ENCODE results near the gene ATP6V1B1.

ATP6V1B1 gene

DNA sequence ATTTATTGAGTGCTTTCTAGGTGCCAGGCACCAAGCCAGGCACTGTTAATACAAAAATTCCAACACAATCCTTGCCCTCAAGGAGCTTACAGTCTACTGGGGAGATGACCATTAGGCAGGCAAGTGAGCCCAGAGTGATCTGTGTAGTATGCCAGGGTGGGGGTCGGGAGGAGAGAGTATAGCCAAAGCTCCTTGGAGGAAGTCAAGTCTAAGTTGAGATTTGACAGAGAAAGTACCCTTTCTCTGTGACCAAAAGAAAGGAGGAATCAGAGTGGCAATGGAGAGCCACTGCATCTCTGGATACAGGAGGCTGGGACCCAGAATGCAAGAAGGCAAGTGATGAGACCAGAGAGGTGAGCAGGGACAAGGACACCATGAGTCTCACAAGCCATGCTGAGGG, 50.3 kb downstream of the ATP6V1B1 start:
- TF ChIP-seq, protein P1, sequence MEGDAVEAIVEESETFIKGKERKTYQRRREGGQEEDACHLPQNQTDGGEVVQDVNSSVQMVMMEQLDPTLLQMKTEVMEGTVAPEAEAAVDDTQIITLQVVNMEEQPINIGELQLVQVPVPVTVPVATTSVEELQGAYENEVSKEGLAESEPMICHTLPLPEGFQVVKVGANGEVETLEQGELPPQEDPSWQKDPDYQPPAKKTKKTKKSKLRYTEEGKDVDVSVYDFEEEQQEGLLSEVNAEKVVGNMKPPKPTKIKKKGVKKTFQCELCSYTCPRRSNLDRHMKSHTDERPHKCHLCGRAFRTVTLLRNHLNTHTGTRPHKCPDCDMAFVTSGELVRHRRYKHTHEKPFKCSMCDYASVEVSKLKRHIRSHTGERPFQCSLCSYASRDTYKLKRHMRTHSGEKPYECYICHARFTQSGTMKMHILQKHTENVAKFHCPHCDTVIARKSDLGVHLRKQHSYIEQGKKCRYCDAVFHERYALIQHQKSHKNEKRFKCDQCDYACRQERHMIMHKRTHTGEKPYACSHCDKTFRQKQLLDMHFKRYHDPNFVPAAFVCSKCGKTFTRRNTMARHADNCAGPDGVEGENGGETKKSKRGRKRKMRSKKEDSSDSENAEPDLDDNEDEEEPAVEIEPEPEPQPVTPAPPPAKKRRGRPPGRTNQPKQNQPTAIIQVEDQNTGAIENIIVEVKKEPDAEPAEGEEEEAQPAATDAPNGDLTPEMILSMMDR (IDR thresholded peaks at IDR 0.05; ENCODE audit: low read depth, low read length), result no peak
- H3K4me3 ChIP-seq (ENCODE audit: low read depth, low read length), result no peak overlapping the region
- H3K27me3 ChIP-seq (ENCODE audit: insufficient read depth, low read depth, severe bottlenecking), result no peaks in the 10 kb centered on the region
- H3K27ac ChIP-seq, result no peak overlapping the region
- peaks cover 54% of the 10 kb centered on the region for H3K36me3 ChIP-seq
- H3K9me3 ChIP-seq (ENCODE audit: severe bottlenecking), result no peaks in the 10 kb centered on the region
- no peak for DNase-seq

DNA sequence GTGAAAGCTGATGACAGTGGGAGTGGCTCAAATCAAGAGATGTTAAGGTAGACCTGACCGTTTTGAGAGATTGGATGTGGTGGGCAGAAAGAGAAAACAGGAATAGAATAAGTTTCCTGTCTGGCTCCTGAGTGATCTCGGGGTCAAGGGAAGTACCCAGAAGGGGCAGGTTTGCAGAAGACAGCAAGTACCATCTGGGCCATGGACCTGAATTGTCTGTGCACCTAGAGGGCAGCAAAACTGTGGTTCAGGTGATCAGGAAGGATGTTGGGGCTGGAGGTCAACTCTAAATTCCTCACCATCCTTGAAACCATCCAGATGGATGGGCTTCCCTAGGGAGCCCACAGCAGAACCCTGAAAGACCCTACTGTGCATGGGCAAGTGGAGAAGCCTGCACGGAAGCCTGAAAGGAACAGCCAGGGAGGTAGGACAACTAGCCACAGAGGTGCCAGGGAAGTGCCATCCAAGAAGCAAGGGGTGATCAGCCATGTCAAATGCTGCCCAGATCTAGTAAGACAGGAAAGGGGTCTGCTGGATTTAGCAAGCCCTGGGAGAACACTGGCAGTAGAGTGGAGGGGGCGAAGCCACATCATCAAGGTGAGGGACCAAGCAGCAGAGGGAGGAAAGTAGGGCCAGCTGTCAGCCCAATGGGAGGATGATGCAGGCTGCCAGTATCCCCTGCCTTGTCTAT, 50.9 kb downstream of the ATP6V1B1 start:
- no peak for DNase-seq
- Histone ChIP-seq H3K36me3 (peaks cover 61% of the 10 kb centered on the region), H3K9me3 (ENCODE audit: severe bottlenecking) (no peaks in the 10 kb centered on the region), H3K27ac (no peak overlapping the region), H3K27me3 (ENCODE audit: insufficient read depth, low read depth, severe bottlenecking) (no peaks in the 10 kb centered on the region), H3K4me3 (ENCODE audit: low read depth, low read length) (no peak overlapping the region)
- TF ChIP-seq, protein P1 (IDR thresholded peaks at IDR 0.05; ENCODE audit: low read depth, low read length), result no peak

DNA sequence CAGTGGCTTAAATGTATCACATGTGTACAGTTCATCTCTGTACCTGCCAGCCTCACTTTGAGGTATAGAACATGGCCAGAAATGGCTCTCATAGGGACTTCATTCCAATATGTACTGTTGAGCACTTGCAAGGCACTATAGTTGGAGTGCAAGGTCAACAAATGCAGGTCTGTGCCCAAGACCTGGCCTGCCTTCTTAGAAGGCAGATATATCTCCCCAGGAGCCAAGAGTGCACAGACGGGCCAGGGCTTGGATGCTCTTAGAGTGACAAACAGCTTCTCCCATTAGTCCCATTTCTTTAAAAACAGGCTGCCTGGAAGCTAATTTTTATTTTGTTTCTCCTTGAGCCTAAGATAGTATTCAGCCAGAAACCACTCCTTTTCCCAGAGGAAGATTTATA, 51.7 kb downstream of the ATP6V1B1 start:
- peaks cover 67% of the 10 kb centered on the region for H3K36me3 ChIP-seq
- H3K27ac ChIP-seq, result no peak overlapping the region

DNA sequence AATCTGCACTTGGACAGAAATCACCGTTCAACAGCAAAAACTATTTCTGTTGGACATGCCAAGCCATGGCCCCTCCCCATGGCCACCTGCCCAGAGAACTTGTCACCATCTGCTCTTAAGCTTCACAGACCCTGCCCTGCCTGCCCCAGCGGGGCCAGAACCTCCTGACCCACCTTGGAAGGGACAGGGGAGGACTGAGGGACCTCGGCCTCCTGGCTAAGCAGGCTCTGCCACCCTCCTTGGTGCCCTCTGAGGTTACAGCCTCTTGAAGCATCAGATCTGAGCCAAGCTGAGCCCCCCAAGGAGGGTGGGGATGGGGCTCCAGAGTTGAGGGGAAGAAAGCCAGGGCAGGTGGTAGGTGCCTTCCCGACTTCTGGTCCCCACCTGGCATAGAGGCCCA, 52.5 kb downstream of the ATP6V1B1 start:
- H3K4me3 ChIP-seq (ENCODE audit: low read depth, low read length), result no peak overlapping the region
- no peak for DNase-seq
- peaks cover 72% of the 10 kb centered on the region for H3K36me3 ChIP-seq
- no peak overlapping the region for H3K27ac ChIP-seq
- no peaks in the 10 kb centered on the region for H3K27me3 ChIP-seq (ENCODE audit: insufficient read depth, low read depth, severe bottlenecking)
- TF ChIP-seq, protein P1 (IDR thresholded peaks at IDR 0.05; ENCODE audit: low read depth, low read length), result no peak
- H3K9me3 ChIP-seq (ENCODE audit: severe bottlenecking), result no peaks in the 10 kb centered on the region

More for the DNA sequence above, 51.7 kb downstream of the ATP6V1B1 start:
- TF ChIP-seq, protein P1 (IDR thresholded peaks at IDR 0.05; ENCODE audit: low read depth, low read length), result no peak
- no peaks in the 10 kb centered on the region for H3K9me3 ChIP-seq (ENCODE audit: severe bottlenecking)
- no peaks in the 10 kb centered on the region for H3K27me3 ChIP-seq (ENCODE audit: insufficient read depth, low read depth, severe bottlenecking)
- DNase-seq, result no peak
- no peak overlapping the region for H3K4me3 ChIP-seq (ENCODE audit: low read depth, low read length)

DNA sequence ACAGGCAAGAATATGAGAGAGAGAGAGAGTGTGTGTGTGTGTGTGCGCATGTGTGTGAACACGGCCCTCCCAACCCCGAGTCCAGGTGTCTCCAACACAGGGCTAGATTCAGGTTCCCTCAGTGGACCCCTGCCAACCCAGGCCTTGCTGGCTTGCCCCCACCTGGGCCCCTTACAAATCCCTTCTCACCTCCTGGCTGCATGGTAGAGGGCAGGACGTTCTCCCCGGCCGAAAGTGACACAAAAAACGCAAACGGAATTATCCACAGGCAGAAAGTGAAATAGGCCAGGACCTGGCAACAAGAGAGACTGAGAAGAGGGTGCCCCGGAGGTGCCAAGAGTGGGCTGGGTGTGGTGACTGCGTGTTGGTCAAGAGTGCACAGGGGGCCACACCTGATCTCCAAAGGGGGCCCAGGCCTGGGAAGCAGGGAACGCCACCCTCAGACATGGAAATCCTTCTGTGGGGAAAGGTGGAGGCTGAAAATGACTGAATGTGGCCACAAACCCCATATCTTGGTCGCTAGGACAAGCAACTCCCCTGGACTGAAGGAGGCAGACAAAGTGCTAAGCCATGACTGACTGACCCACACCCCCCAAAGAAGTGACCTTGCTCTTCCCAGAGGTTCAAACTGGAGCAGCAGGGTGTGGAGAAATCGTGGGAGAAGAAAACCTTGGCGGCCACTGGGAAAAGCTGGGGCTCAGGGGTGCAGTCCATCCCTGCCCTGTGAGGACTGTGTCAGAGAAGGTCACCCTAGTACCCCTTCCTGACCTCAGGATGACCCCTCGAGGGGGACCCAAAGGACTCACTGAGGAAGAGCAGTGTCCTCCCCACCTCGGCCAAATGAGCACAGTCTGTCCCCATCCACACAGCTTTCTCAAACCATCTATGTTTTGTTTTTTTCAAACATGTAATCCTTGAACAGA, 53.3 kb downstream of the ATP6V1B1 start:
- TF ChIP-seq, protein P1 (IDR thresholded peaks at IDR 0.05; ENCODE audit: low read depth, low read length), result no peak
- Histone ChIP-seq H3K9me3 (ENCODE audit: severe bottlenecking) (no peaks in the 10 kb centered on the region), H3K27ac (no peak overlapping the region), H3K36me3 (peaks cover 75% of the 10 kb centered on the region), H3K4me3 (ENCODE audit: low read depth, low read length) (no peak overlapping the region), H3K27me3 (ENCODE audit: insufficient read depth, low read depth, severe bottlenecking) (no peaks in the 10 kb centered on the region)
- no peak for DNase-seq
